Frontal cortex (tissue), 4 donors: Measurements from ENCODE around the gene POLDIP3. TPM values are rescaled to one million over a fixed set of nuclear protein-coding genes. Genes with fewer than 3 reads are reported as not detected.
"Not testable (repeated sequence)": the region's sequence is repeated elsewhere in the genome, so short reads cannot be mapped to it uniquely, and the experiment has no call there.

Experiments
- DNase-seq, 2 donors: peaks; one replicate each; pipeline ENCODE4 v3.0.0; 2012; ENCODE audit warnings: low spot score in 2 of 2
- FAIRE-seq: peaks from 2 replicates; lab custom pipeline; 2012; peaks lifted over from hg19 to GRCh38; lab: Jason Lieb, UNC
- total RNA-seq: library from RNA; depleted of rRNA; stranded (reverse); fragments of >200 nt; gene quantifications from one replicate; pipeline ENCODE4 v1.2.3, GENCODE V29; 2014
- donor health status: control.
- donor health status: control.
- donor health status: control.

Gene POLDIP3
- total RNA-seq, 1 donor from 2014 or later: 28.5 TPM

- DNase-seq, FAIRE-seq: not testable (repeated sequence)
Observed at GRCh38 chr22:42567950-42568349, 46.7 kb downstream of the POLDIP3 start.

- DNase-seq (no peak), FAIRE-seq (no peak)
Observed at GRCh38 chr22:42565956-42566355, 48.7 kb downstream of the POLDIP3 start.

- DNase-seq (no peak), FAIRE-seq (no peak)
Observed at GRCh38 chr22:42564699-42565098, 50.0 kb downstream of the POLDIP3 start.

- not testable (repeated sequence) for FAIRE-seq, DNase-seq
Observed at GRCh38 chr22:42563943-42564342, 50.7 kb downstream of the POLDIP3 start.

GRCh38 chr22:42562684-42563083 is 52.0 kb downstream of the POLDIP3 start:
- FAIRE-seq (no peak), DNase-seq (no peak)

GRCh38 chr22:42562279-42562678 is 52.4 kb downstream of the POLDIP3 start:
- DNase-seq (no peak), FAIRE-seq (no peak)

- FAIRE-seq (no peak), DNase-seq (no peak)
Observed at GRCh38 chr22:42561856-42562255, 52.8 kb downstream of the POLDIP3 start.

GRCh38 chr22:42560781-42561180 is 53.9 kb downstream of the POLDIP3 start:
- FAIRE-seq (no peak), DNase-seq (peak in 1 of 2 donors; percentile 48)

GRCh38 chr22:42560381-42560780 is 54.3 kb downstream of the POLDIP3 start:
- no peak for DNase-seq
- no peak for FAIRE-seq

GRCh38 chr22:42553475-42554361 is 61.0 kb downstream of the POLDIP3 start, which contains the start of gene SERHL2:
Gene SERHL2, plus strand, starts transcription at chr22:42553956. Its CDS starts 65 bp downstream, at chr22:42554021.
- DNase-seq: peak; percentile 86 to 93
- no peak for FAIRE-seq

GRCh38 chr22:42552294-42552647 is 62.4 kb downstream of the POLDIP3 start:
- FAIRE-seq, DNase-seq: not testable (repeated sequence)

GRCh38 chr22:42549331-42550060 is 65.2 kb downstream of the POLDIP3 start:
- no peak for FAIRE-seq
- DNase-seq: no peak

GRCh38 chr22:42548597-42549330 is 65.9 kb downstream of the POLDIP3 start:
- FAIRE-seq (no peak), DNase-seq (no peak)

GRCh38 chr22:42548126-42548525 is 66.6 kb downstream of the POLDIP3 start:
- DNase-seq, FAIRE-seq: not testable (repeated sequence)

- FAIRE-seq: no peak
- DNase-seq: no peak
Observed at GRCh38 chr22:42547562-42547961, 67.1 kb downstream of the POLDIP3 start.

GRCh38 chr22:42544686-42545085 is 70.0 kb downstream of the POLDIP3 start:
- FAIRE-seq (no peak), DNase-seq (no peak)

- FAIRE-seq, DNase-seq: not testable (repeated sequence)
Observed at GRCh38 chr22:42539236-42539771, 75.4 kb downstream of the POLDIP3 start.

GRCh38 chr22:42537199-42537831 is 77.4 kb downstream of the POLDIP3 start:
- not testable (repeated sequence) for DNase-seq, FAIRE-seq

- not testable (repeated sequence) for FAIRE-seq, DNase-seq
Observed at GRCh38 chr22:42536634-42537033, 78.0 kb downstream of the POLDIP3 start.
